Measurements from ENCODE around the gene CASP5.

DNA sequence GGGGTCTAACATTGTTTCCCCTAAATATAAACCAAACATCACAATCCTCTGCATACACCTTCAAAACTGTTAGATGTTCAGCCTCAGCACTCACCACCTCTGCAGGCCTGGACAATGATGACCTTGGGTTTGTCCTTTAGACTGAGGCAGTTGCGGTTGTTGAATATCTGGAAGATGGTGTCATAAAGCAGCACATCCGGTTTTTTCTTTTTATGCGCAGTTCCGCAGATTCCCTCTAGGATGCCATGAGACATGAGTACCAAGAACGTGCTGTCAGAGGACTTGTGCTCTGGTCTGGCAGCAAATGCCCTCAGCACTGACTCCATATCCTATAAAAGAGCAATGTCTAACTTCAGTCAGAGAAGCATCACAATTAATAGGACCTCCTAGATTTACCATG lies 22.8 kb downstream of the CASP5 start:
- TF ChIP-seq, protein P1, sequence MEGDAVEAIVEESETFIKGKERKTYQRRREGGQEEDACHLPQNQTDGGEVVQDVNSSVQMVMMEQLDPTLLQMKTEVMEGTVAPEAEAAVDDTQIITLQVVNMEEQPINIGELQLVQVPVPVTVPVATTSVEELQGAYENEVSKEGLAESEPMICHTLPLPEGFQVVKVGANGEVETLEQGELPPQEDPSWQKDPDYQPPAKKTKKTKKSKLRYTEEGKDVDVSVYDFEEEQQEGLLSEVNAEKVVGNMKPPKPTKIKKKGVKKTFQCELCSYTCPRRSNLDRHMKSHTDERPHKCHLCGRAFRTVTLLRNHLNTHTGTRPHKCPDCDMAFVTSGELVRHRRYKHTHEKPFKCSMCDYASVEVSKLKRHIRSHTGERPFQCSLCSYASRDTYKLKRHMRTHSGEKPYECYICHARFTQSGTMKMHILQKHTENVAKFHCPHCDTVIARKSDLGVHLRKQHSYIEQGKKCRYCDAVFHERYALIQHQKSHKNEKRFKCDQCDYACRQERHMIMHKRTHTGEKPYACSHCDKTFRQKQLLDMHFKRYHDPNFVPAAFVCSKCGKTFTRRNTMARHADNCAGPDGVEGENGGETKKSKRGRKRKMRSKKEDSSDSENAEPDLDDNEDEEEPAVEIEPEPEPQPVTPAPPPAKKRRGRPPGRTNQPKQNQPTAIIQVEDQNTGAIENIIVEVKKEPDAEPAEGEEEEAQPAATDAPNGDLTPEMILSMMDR (IDR thresholded peaks at IDR 0.05; ENCODE audit: low read depth, low read length, poor library complexity, severe bottlenecking), result no peak
- no peak for TF ChIP-seq EZH2phosphoT487 (IDR thresholded peaks at IDR 0.05; ENCODE audit: borderline replicate concordance, low read length)
